PC-3 (cell line): ENCODE measurements around the gene IFNA13. TPM values are rescaled to one million over a fixed set of nuclear protein-coding genes. Genes with fewer than 3 reads are reported as not detected.

ENCODE experiments used
- ATAC-seq: fragments of 200-7000 bp; cut with Tn5 transposase; 2 replicates; pipeline ENCODE4 v1.9.1; 2020; ENCODE audit warnings: mild to moderate bottlenecking, moderate library complexity
- BruUV-seq: library from RNA; stranded (reverse); fragments of 400-500 nt; replicated peaks from 2 replicates; lab custom pipeline; 2021; lab: Mats Ljungman, UMichigan
- CTCF ChIA-PET: fragments of 300-600 bp; sonication (Branson Sonifier 250); formaldehyde crosslinking; loops from one replicate; lab custom pipeline; 2022; ENCODE audit warnings: antibody characterized with exemption; lab: Charles Lee
- POLR2A ChIA-PET: fragments of 300-600 bp; sonication (Branson Sonifier 250); formaldehyde crosslinking; loops from one replicate; lab custom pipeline; 2022; ENCODE audit warnings: antibody characterized with exemption; ENCODE audit not compliant: unreplicated experiment; lab: Charles Lee
- DNase-seq: peaks from one replicate; pipeline ENCODE4 v3.0.0-alpha.2; 2015
- H2AFZ ChIP-seq: fragments of 300-600 bp; sonication (generic); 2 replicates; pipeline ENCODE4 v1.6.0; 2016; ENCODE audit warnings: antibody characterized with exemption, low read length
- H3F3A ChIP-seq: fragments of 300-600 bp; sonication (generic); one replicate; pipeline ENCODE4 v1.6.0; 2017; ENCODE audit warnings: antibody characterized with exemption, low read length, control low read depth, mild to moderate bottlenecking; ENCODE audit not compliant: unreplicated experiment
- H3K27ac ChIP-seq: fragments of 300-600 bp; sonication (generic); 2 replicates; pipeline ENCODE4 v1.5.1; 2016; ENCODE audit warnings: mild to moderate bottlenecking, low read length
- H3K27me3 ChIP-seq: fragments of 300-600 bp; sonication (generic); 2 replicates; pipeline ENCODE4 v1.6.1; 2016; ENCODE audit warnings: low read length, mixed read lengths
- H3K36me3 ChIP-seq: fragments of 300-600 bp; sonication (generic); 2 replicates; pipeline ENCODE4 v1.6.1; 2016; ENCODE audit warnings: low read depth, mixed run types, low read length, mixed read lengths
- H3K4me1 ChIP-seq: fragments of 300-600 bp; sonication (generic); 2 replicates; pipeline ENCODE4 v1.5.1; 2016; ENCODE audit warnings: low read length; ENCODE audit not compliant: insufficient read depth
- H3K4me2 ChIP-seq: fragments of 300-600 bp; sonication (generic); 2 replicates; pipeline ENCODE4 v1.6.0; 2016; ENCODE audit warnings: low read length
- H3K4me3 ChIP-seq: fragments of 300-600 bp; sonication (generic); 2 replicates; pipeline ENCODE4 v1.5.1; 2016; ENCODE audit warnings: mild to moderate bottlenecking, low read length, mixed read lengths
- H3K79me2 ChIP-seq: fragments of 300-600 bp; sonication (generic); 2 replicates; pipeline ENCODE4 v1.6.1; 2017; ENCODE audit warnings: low read length, mixed read lengths
- H3K9ac ChIP-seq: fragments of 300-600 bp; sonication (generic); 2 replicates; pipeline ENCODE4 v1.6.0; 2016; ENCODE audit warnings: mild to moderate bottlenecking, low read length
- H3K9me2 ChIP-seq: fragments of 300-600 bp; sonication (generic); replicated peaks from 2 replicates; pipeline ENCODE4 v1.6.1; 2016; ENCODE audit warnings: mixed run types, low read length, mixed read lengths
- H3K9me3 ChIP-seq: fragments of 300-600 bp; sonication (generic); 2 replicates; pipeline ENCODE4 v1.6.1; 2016; ENCODE audit warnings: low read length, mixed read lengths
- H4K20me1 ChIP-seq: fragments of 300-600 bp; sonication (generic); 2 replicates; pipeline ENCODE4 v1.6.1; 2016; ENCODE audit warnings: low read length, mixed read lengths
- EZH2 ChIP-seq: fragments of 300-600 bp; sonication (generic); IDR thresholded peaks from one replicate; pipeline ENCODE4 v1.6.1; 2017; ENCODE audit warnings: antibody characterized with exemption, mild to moderate bottlenecking, low read length; ENCODE audit not compliant: unreplicated experiment
- EZH2phosphoT487 ChIP-seq: fragments of 300-600 bp; sonication (generic); IDR thresholded peaks from 2 replicates; pipeline ENCODE4 v1.6.1; 2018; ENCODE audit warnings: mild to moderate bottlenecking, antibody characterized with exemption, low read length, borderline replicate concordance
- intact Hi-C: fragments of 100-400 bp; cut with micrococcal nuclease; formaldehyde crosslinking; loops from 2 replicates; pipeline ENCODE4 v1.9.0; 2023
- total RNA-seq: library from RNA; depleted of rRNA; stranded (reverse); fragments of >200 nt; gene quantifications from 2 replicates; pipeline ENCODE4 v1.2.3, GENCODE V29; 2014
- TF ChIP-seq, protein P1 (sequence below): fragments of 300-600 bp; sonication (generic); conservative IDR thresholded peaks from 2 replicates; pipeline ENCODE4 v1.5.1; 2017; ENCODE audit warnings: antibody characterized with exemption, low read depth, mild to moderate bottlenecking, low read length

The IFNA13 gene
- total RNA-seq, 1 experiment from 2014 or later = not detected

DNA sequence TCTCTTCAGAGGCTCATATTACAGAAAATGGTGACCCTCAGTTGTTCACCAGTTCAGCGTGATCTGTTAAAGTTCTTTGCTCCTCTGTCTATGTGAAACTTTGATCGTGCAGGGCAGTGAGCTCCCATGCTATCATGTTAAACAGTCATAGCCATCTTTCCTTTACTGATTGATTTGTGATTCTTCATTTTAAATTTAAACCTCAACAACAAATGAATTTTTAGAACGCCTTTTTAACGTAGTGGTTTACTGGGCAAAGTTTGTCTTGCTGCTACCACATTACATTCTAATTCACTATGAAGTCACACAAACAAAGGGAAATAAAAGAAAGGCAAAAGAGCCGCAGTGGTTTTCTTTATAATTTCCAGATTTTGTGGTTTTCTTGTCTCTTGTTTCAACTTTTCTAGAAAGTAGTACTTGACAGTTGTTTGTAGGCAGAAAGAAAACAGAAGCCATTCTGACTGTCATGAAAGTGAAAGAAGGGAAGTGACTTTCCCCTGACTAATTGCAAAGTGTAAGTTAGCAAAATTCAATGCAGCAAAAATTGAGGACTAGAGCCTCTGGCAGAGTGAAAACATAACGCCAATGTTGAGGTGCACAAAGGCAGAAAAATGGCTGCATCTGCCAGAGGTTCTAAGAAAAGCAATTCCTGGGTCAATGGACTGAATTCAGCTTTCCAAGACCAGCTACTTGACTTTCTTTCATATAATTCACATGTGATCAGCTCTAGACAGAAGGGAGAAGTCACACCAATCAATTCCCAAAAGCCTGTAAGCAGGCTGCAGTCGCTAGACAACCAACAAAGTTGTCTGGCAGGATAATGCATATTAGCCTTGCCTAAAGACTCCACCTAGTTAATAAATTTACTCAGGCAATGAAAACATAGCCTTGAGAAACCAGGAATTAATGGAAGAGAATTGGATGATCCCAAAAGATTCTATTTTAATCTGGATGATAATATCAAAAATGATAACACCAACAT, 10.1 kb downstream of the IFNA13 start:
- H3K9ac ChIP-seq = no peak overlapping the region
- no peaks in the 10 kb centered on the region for H3K4me1 ChIP-seq
- POLR2A ChIA-PET = no interaction called here
- no peak for ATAC-seq
- H2AFZ ChIP-seq = no peak overlapping the region
- H3K27me3 ChIP-seq = no peaks in the 10 kb centered on the region
- no peaks in the 10 kb centered on the region for H4K20me1 ChIP-seq
- no peaks in the 10 kb centered on the region for H3K9me2 ChIP-seq
- no peaks in the 10 kb centered on the region for H3K36me3 ChIP-seq
- intact Hi-C loops = no loop called here
- TF ChIP-seq, protein P1, sequence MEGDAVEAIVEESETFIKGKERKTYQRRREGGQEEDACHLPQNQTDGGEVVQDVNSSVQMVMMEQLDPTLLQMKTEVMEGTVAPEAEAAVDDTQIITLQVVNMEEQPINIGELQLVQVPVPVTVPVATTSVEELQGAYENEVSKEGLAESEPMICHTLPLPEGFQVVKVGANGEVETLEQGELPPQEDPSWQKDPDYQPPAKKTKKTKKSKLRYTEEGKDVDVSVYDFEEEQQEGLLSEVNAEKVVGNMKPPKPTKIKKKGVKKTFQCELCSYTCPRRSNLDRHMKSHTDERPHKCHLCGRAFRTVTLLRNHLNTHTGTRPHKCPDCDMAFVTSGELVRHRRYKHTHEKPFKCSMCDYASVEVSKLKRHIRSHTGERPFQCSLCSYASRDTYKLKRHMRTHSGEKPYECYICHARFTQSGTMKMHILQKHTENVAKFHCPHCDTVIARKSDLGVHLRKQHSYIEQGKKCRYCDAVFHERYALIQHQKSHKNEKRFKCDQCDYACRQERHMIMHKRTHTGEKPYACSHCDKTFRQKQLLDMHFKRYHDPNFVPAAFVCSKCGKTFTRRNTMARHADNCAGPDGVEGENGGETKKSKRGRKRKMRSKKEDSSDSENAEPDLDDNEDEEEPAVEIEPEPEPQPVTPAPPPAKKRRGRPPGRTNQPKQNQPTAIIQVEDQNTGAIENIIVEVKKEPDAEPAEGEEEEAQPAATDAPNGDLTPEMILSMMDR = no peak
- TF ChIP-seq EZH2 (no peak), EZH2phosphoT487 (no peak)
- CTCF ChIA-PET = no interaction called here
- H3K79me2 ChIP-seq = no peaks in the 10 kb centered on the region
- no peaks in the 10 kb centered on the region for H3K9me3 ChIP-seq
- no peaks in the 10 kb centered on the region for H3F3A ChIP-seq
- no peak for DNase-seq
- no peak overlapping the region for H3K27ac ChIP-seq
- no TSS peak for BruUV-seq
- no peak overlapping the region for H3K4me3 ChIP-seq
- no peak overlapping the region for H3K4me2 ChIP-seq

DNA sequence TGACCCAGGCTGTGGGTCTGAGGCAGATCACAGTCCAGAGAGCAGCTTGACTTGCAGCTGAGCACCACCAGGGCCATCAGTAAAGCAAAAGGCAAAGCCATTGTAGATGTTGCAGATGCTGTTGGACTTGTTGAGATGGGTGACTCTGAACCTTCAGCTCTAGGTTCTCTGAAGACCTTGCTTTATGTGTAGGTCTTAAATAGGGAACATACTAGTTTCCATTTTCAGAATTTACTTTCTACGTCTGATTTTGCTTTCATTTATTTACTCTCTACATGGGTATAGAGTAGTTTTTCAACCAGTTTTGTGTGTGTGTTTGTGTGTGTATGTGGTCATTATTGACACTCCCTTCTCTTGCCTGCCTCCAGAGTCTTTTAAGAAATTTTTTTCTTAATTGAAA, 17.1 kb downstream of the IFNA13 start, which contains the start of gene IFNA6:
Gene IFNA6, minus strand, starts transcription at position 101 of the 400 bp plus-strand sequence. Its CDS starts 0 bp downstream, at position 101.
- ChIA-PET POLR2A (no interaction called here), CTCF (no interaction called here)
- Histone ChIP-seq H3K4me2 (no peak within 1 kb of the TSS), H3K79me2 (no peaks in the 10 kb centered on the region), H3K27me3 (no peaks in the 10 kb centered on the region), H3K4me3 (no peak within 1 kb of the TSS), H3K4me1 (peaks cover 6% of the 10 kb centered on the region), H3K9me3 (no peaks in the 10 kb centered on the region), H3K9me2 (no peaks in the 10 kb centered on the region), H4K20me1 (no peaks in the 10 kb centered on the region), H3K36me3 (no peaks in the 10 kb centered on the region), H2AFZ (no peak within 1 kb of the TSS), H3F3A (no peaks in the 10 kb centered on the region), H3K27ac (no peak within 1 kb of the TSS), H3K9ac (no peak within 1 kb of the TSS)
- no peak for TF ChIP-seq EZH2
- no peak for TF ChIP-seq EZH2phosphoT487
- TF ChIP-seq, protein P1 = no peak
- DNase-seq (no peak), ATAC-seq (no peak)
- no TSS peak for BruUV-seq
- intact Hi-C loops = no loop called here
